ENCODE measurements around the gene COL9A3.
A peak's percentile ranks its signal among the peaks of the same experiment; 100 is the strongest.

COL9A3 gene

DNA sequence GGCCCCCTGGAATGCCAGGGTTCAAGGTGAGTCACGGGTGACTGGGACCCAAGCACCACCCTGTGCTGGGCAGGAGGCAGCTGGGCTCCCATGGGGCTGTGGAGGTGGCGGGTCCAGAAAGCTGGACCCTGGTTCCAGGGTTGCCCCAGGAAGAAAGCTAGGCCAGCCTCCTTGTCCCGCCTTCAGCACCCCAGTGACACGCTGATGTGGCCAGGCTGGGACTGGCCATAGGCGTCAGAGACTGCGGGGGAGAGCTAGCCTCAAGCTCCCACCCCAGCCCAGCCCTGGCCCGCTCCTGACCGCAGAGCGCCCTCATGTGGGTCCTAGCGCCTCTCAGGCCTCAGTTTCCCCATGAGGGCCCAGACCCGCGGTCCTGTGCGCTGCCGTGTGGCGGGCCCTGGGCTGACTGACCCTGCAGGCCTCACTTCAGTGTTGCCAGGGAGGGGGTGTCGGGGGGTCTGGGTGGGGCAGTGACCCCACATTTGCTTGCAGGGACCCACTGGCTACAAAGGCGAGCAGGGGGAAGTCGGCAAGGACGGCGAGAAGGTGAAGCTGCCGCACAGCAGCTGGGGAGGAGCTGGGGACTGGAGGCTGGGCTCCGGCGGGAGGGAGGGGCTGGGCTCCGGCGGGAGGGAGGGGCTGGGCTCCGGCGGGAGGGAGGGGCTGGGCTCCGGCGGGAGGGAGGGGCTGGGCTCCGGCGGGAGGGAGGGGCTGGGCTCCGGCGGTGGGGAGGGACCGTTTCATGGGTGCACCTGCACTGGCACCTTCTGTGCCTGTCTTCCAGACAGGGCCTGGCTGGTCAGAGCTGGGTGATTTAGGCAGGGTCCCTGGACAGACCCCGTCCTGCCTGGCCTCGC, 7.9 kb downstream of the COL9A3 start:
- peak; percentile 42 for DNase-seq

DNA sequence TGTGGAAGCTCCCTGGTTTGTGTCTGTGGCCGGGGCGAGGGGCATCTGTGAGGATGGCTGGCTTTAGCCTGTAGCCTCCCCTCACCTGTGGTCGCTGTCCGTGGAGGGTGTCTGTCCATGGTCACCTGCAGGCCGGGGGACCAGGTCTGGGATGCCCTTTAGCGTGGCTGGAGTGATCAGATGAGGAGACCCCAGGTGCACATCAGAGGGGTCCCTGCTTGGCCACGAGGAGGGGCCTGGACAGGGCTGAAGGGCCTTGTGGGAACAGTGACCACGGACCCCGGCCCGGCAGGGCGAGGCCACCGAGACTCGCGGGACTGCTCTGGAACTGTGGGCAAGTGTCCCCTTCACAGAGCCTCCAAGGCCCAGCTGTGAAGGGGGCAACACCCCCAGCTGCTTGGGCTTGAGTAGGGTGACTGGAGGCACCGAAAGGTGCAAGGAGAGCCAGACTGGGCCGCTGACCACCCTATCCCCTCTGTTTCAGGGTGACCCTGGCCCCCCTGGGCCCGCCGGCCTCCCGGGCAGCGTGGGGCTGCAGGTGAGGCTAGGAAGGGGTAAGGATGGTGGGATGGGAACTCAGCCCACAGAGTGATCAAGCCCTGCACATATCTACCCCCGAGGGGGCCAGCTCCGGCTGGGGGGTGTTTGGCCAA, 8.6 kb downstream of the COL9A3 start:
- DNase-seq = no peak

DNA sequence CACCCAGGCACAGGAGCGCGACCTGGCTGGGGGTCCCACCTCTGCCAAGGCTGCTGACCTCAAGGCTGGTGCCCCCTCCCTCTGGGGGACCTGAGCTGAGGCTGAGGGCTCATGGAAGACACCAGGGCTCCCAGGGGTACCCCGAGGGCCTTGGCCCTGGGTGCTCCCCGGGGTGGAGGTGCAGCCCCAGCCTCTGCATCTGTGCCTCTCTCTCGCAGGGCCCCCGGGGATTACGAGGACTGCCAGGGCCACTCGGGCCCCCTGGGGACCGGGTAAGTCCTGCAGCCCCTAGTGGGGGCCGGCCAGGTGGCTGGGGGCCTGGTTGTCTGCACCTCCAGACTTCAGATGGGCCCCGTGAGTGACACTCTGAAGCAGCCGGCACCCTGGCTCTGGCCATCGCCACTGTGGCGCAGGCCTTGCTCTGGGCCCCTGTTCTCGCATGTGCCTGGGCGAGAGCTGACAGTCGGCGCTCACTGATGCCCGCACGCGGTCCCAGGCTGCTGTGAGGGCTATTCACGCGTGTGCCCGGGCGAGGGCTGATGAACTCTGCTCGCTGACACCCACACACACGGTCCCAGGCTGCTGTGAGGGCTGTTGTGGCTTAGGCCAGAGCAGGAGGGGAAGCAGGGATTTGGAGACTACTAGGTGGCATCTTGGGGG, 9.3 kb downstream of the COL9A3 start:
- no peak for DNase-seq

DNA sequence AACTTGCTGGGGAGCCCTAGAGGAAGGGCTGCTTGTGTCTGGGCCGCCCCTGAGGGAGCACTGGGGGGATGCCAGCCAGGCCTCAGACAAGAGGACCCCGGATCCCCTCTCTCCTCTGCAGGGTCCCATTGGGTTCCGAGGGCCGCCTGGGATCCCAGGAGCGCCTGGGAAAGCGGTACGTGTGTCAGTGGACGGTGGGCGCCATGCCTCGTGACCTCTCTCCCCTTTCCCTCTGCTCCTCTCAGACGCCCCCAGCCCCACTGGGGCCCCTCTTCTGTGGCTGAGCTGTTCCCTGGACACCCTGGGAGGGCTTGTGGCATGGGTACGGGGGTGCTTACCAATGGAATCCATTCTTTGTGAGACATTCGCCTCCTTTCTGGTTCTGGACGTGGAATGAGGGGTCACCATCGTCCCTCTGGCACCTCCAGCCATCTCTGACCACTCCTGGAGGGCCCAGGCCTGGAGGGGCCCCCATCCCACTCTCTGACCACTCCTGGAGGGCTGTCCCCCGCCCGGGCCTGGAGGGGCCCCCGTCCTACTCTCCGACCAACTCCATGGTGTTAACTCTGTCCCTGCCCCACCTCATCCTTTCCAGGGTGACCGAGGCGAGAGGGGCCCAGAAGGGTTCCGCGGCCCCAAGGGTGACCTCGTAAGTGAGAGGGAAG, 9.9 kb downstream of the COL9A3 start:
- DNase-seq = no peak

DNA sequence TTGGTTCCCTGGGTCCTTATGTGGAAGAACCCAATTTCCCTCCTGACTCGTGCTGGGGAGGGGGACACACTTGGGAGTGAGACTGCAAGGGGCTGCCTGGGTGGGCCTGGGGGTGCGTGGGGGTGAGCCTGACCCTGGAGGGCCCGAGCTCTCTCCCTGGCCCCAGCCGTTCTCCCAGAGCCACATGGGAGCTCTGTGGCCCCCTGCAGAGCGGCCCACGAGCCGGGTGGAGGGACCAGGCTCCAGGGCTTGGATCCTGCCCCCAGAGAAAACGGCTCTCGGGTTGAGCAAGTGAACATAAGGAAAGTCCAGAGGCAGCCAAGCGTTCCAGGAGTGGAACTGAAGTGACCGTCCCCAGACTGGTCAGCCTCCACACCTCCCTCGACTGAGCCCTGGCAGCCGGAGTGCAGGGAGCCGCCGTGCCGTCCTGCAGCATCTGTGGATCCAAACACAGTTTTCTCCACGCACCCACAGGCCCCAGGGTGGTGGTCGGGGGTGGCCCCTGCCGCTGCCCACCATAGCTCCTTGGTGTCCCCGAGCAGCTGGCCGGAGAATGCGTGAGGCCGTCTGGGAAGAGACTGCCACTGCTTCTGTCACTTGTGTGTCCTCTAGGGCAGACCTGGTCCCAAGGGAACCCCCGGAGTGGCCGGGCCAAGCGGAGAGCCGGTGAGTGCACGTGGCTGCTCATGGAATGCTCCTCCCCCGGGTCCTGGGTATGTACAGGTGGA, 10.6 kb downstream of the COL9A3 start:
- DNase-seq = no peak

DNA sequence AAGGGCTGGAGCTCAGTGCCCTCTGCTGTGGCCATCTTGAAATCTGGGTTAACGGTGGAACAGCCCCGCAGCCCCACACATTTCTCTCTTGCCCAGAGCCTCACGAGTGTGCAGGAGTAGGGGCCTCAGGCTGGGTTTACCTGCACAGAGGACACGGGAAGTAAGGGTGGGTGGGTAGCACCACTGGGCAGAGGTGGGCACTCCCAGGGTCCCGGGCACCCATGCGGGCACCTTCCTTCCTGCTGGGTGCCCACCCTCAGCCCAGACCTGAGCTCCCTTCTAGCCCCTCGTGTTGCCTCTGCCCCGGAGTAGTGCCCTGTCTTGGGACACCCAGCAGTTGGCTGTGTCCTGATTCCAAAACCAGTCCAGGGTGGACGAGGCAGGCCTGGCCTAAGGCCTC, 11.2 kb downstream of the COL9A3 start:
- DNase-seq = no peak

DNA sequence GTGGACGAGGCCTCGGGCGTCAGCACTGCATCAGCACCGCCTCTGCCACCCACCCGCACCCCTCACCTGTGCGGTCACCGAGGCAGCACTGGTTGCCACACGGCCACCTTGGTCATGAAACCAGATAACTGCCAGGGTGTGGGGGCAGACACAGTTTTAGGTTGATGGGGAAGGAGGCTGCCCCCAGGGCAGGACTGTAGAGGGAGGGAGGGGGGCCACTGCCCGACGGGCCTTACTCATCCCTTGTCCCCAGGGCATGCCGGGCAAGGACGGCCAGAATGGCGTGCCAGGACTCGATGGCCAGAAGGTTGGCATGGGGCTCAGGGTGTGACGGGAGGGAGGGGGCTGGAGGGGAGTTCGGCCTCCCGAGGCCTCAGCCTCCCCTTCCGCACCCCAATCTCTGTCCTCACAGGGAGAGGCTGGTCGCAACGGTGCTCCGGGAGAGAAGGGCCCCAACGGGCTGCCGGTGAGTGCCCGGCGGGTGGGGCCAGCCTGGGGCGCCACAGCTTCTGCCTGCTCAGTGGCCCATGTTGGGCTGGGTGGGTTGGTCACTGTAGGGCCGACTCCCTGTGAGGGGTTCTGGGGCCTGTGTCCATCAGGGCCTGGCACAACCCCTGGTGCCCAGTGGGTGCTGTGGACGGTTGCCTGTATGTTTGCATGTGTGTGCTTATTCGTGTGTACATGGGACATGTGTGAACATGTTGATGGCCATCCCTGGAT, 11.8 kb downstream of the COL9A3 start:
- no peak for DNase-seq

DNA sequence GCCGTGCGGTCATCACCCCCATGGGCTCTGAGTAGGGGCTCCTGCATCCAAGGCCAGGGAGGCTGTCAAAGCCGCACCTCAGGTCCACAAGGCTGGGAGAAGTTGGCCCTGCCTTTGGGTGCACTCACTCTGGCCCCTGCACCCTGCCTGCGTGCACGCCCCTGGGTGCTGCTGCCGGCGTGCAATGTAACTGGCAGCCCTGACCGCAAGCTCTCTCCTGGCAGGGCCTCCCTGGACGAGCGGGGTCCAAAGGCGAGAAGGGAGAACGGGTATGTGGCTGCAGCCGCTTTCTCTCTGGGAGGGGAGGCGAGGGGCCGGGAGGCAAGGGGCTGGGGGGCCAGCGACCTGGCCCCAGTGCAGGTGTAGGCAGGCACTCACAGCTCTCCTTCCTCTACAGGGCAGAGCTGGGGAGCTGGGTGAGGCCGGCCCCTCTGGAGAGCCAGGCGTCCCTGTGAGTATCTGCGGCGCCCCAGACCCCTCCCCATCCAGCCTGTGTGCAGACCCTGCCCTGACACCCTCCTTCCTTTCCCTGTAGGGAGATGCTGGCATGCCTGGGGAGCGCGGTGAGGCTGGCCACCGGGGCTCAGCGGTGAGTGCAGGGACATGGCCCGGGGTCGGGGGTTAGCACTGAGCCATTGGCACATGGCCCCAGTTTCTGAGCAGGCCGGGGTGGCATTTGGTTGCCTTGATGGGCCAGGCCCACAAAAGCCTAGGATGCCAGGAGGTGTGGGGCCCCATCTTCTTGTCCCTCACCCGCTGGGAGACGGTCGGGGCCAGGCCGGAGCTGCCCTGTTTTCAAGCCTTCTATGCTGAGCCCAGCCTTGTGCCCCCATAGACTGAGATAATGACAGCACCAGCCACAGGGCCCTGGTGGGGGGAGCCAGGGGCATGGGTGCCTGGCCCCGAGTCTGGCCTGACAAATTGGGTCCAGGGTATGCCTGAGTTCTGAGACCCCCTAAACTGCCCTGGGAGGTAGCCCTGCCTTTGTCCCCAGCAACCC, 12.7 kb downstream of the COL9A3 start:
- no peak for DNase-seq

DNA sequence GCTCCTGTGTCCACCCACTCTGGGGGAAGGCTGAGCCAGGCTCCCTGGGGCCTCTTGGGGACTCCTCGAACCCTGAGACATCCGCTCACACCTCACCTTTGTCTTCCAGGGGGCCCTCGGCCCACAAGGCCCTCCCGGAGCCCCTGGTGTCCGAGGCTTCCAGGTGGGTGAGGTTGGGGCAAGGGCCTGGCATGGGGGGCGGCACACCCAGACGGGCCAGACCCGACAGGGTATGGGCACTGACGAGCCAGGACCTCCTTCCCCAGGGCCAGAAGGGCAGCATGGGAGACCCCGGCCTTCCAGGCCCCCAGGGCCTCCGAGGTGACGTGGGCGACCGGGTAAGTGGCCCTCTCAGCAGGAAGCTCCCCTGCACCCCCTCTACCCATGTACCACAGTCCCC, 13.4 kb downstream of the COL9A3 start:
- no peak for DNase-seq

DNA sequence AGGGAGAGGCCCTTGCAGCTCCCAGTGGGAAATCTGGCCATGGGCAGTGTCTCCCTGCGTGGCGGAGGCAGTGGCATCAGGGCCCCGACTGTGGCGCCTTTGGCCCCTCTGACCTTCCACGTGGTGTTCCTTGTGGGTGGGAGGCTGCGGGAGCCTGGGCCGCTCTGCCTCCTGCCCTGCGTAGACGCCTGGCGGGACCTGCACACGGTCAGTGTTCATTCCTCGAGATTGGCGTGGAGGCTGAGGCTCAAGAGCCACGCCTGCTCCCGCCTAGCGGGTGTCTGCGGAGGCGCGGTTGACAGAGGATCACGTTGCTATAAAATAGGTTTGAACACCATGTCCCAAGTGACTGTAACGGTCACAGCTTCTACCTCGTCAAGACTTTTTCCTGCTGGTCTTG, 14.0 kb downstream of the COL9A3 start:
- DNase-seq = no peak

DNA sequence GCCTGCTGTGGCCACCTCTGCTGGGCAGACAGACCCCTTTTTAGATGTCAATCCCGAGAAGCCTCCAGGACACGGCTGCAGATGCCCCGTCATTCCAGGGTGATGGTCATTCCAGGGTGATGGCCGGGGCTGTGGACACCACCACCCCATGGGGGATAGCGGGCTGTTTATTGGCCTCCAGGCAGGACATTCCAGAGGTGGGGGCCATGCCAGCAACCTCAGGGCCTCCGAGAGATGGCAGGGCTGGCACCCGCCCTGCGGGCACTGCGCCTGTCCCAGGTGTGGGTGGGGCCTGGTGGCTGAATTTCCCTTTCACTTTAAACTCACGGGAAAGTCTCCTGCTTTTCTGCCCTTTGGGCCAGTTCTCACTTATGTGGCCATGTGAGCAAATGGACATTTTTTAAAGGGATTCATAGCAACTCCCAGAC, 14.5 kb downstream of the COL9A3 start:
- DNase-seq = no peak

DNA sequence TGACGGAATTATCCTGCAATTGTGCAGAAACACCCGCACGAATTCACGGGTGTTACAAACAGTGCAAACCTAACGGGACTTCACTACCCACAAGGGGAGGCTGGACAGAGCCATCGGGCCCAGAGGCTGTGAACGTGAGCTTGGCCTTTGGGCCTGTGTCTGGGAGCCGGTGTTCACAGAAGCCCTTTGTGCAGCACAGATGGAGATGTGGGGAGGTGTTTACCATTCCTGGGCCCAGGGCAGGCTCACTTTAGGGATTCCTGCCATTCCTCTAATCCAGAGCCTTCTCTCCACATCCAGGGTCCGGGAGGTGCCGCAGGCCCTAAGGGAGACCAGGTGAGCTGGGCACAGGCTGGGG, 15.0 kb downstream of the COL9A3 start:
- DNase-seq = no peak

DNA sequence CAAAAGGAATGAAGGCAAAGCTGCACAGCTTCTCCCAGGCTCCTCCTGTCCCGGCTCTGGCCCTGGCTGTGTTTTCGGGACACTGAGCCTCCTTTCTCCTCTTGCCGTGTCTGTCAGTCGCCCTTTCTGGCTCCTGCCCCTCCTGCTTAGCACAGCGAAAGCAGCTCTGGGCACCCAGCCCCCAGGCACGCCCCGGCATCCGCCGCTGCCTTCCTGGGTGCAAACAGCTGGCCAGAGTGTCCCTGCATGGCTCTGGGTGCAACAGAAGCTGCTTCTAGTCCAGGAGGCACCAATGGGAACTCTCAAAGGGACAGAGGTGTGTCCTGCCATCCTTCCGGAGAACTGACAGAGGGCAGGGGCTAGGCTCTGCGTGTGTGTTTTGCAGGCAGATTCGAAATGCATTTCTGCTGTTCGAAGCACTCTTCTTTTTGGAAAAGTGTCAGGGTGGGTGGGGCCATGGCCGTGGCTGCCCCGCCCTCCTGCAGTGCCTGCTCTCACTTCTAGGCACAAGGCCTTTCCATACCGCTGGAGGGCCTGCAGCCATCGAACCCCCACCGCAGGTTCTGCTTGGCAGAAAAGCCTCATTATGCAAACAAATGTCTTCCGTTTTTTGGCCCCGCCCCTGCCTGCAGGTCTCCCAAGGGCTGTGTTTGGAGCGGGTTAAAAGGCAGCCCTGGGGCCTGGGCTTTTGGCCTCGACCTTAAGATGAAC, 15.5 kb downstream of the COL9A3 start:
- DNase-seq = no peak

DNA sequence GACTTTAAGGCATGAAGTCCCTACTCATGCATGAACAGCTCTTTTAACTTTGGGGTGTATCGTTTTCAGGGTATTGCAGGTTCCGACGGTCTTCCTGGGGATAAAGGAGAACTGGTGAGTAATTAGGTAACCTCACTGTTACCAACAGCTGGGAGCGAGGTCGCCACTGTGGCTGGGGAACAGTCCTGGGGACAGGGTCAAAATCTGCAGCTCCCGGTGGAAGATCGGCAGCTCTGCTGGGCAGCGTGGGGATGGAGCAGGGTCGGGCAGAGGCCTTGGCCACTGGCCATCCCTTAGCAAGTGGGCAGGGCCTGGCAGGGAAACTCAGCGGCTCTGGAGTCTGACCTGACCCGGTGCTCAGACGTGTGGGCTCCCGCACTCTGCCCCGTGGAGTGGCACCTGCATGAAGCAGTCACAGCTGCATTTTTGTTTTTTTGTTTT, 16.1 kb downstream of the COL9A3 start:
- no peak for DNase-seq

DNA sequence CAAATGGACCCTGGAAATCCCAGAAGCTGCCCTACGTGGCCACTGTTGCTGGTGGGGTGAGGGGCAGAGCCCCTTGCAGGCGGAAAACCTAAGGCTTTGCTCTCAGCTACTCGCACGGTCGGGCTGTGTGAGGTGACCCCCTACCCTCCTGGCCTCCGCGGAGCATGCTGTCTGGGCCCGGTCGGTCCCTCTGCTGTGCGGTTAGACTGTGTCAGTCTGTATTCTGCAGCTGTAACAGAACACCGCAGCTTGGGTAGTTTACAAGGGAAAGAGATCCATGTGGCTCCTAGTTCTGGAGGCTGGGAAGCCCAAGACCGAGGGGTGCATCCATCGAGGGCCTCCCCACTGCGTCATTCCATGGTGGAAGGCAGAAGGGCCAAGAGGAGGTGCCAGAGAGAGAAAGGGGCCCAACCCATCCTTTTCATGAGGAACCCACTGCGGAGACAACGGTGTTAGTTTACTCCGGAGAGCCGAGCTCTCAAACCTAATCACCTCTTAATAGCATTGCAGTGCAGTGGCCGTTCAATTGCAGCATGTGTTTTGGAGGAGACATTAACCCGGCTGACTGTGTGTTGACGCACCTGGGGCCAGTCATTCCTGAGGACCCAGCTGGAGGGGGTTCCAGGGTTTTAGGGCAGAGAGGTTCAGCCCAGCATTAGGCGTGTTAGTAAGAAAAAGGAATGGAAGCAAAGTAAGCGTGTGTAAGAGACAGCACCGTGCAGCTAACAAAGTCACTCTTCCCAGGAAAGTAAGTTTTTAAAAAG, 18.3 kb downstream of the COL9A3 start:
- DNase-seq = no peak

DNA sequence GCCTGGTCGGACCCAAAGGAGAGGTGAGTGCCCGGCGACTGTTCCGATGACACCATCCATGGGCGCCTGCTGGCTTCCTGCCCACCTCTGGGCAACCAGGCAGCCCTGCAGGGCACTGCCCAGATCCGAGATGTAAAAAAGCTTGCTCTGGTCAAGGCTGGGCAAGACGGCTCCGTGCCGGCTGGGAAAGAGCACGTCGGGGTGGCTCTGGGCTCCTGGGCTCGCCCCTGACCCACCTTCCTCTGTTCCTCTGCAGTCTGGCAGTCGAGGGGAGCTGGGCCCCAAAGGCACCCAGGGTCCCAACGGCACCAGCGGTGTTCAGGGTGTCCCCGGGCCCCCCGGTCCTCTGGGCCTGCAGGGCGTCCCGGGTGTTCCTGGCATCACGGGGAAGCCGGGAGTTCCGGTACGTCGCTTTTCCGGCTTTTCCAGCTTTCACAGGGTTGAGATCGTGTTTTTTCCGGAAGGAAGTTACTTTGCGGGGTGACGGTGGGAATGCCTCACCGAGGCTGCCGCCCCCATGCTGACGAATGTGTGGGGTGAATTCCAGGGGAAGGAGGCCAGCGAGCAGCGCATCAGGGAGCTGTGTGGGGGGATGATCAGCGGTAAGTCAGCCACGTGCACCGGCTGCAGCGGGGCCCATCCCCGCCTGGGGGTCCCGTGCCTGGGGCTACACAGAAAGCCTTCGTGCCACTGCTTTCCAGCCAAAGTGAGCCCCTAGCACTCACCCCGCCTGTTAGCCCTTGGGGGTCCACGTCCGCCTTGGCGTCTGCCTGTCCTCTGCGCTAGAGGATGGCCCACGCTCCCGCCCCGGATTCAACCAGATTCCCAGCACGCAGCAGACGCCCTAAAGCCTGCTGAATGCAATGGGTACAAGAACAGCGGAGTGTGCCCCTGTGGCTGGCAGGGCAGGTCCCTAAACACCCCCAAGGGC, 19.3 kb downstream of the COL9A3 start:
- DNase-seq = no peak

DNA sequence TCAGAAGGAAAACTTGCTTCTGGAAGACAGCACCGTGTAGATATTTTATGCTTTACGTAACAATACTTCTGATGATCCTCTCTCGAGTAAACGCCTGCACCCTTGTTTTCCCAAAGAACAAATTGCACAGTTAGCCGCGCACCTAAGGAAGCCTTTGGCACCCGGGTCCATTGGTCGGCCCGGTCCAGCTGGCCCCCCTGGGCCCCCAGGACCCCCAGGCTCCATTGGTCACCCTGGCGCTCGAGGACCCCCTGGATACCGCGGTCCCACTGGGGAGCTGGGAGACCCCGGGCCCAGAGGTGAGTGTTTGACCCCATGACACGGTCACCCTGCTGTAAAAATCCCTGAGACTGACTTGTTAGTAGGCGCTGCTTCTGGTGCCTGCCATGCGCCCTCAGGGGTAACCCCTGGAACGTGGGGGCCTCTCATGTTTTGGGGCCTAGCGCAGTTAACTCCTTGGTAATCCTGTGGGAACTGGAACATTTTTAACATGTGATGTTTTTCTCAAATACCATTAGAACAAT, 20.2 kb downstream of the COL9A3 start:
- DNase-seq = no peak

DNA sequence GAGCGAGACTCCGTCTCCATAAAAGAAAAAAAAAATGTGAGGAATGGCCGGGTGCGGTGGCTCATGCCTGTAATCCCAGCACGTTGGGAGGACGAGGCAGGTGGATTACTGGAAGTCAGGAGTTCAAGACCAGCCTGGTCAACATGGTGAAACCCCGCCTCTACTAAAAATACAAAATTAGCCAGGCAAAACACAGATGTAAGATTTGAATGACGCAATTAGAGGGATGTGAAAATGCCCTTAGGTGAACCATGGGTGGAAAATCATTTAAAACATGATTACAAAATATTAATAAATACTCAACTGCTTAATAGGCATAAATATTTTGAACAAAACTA, 20.9 kb downstream of the COL9A3 start:
- DNase-seq = no peak

All from activated CD4-positive, alpha-beta T cell treated with anti-CD3 and anti-CD28 coated beads for 1 hour (primary cell).